ENCODE data around the gene WDR74.
"Not testable (repeated sequence)": the region's sequence is repeated elsewhere in the genome, so short reads cannot be mapped to it uniquely, and the experiment has no call there.

WDR74 gene

GRCh38 chr11:62840721-62841360, 1.5 kb upstream of the WDR74 start:
- DNase-seq: peak; percentile 70

GRCh38 chr11:62835336-62835735, 4.1 kb downstream of the WDR74 start:
- no peak for DNase-seq

- no peak for DNase-seq
These were observed 6.8 kb downstream of the WDR74 start, which contains the start of gene TEX54 for GRCh38 chr11:62832336-62833234. TSS of gene TEX54 (minus strand) at chr11:62832841.

- DNase-seq: peak; percentile 99
These were observed 7.7 kb downstream of the WDR74 start, which contains the start of gene STX5 for GRCh38 chr11:62831520-62832335. TSS of gene STX5 (minus strand) at chr11:62832051. CDS start at chr11:62831243, 808 bp downstream.

- DNase-seq: peak; percentile 42
These were observed 8.4 kb downstream of the WDR74 start for GRCh38 chr11:62830904-62831519.

GRCh38 chr11:62828130-62828529, 11.3 kb downstream of the WDR74 start:
- not testable (repeated sequence) for DNase-seq

- no peak for DNase-seq
These were observed 15.7 kb downstream of the WDR74 start for GRCh38 chr11:62823677-62824076.

- no peak for DNase-seq
These were observed 22.3 kb downstream of the WDR74 start for GRCh38 chr11:62817129-62817528.

- DNase-seq: no peak
These were observed 22.8 kb downstream of the WDR74 start for GRCh38 chr11:62816557-62816956.

- no peak for DNase-seq
These were observed 27.7 kb downstream of the WDR74 start for GRCh38 chr11:62811659-62812058.

GRCh38 chr11:62810748-62811147, 28.6 kb downstream of the WDR74 start:
- no peak for DNase-seq

- no peak for DNase-seq
These were observed 32.7 kb downstream of the WDR74 start for GRCh38 chr11:62806611-62807121.

GRCh38 chr11:62805961-62806441, 33.4 kb downstream of the WDR74 start:
- DNase-seq: no peak

- peak; percentile 96 for DNase-seq
These were observed 34.1 kb downstream of the WDR74 start, which contains the start of gene NXF1 for GRCh38 chr11:62805076-62805892. TSS of gene NXF1 (minus strand) at chr11:62805440. CDS start at chr11:62805356, 84 bp downstream.

GRCh38 chr11:62804310-62805075, 34.9 kb downstream of the WDR74 start:
- DNase-seq: no peak

GRCh38 chr11:62801071-62801470, 38.3 kb downstream of the WDR74 start:
- no peak for DNase-seq

- DNase-seq: no peak
These were observed 39.9 kb downstream of the WDR74 start for GRCh38 chr11:62799486-62799885.

GRCh38 chr11:62796281-62796680, 43.1 kb downstream of the WDR74 start:
- no peak for DNase-seq

- no peak for DNase-seq
These were observed 45.1 kb downstream of the WDR74 start for GRCh38 chr11:62794201-62794775.

- no peak for DNase-seq
These were observed 47.2 kb downstream of the WDR74 start for GRCh38 chr11:62792202-62792575.

Measured in NCI-H1092 (cell line).